Measurements from ENCODE around the gene PPP1R18. TPM values are rescaled to one million over a fixed set of nuclear protein-coding genes. Genes with fewer than 3 reads are reported as not detected.
"Not testable (repeated sequence)": the region's sequence is repeated elsewhere in the genome, so short reads cannot be mapped to it uniquely, and the experiment has no call there.

Gene PPP1R18
- total RNA-seq, 1 donor from 2014 or later = 71.0 TPM

- no peak overlapping the region for H3K27ac Mint-ChIP-seq (ENCODE audit: unreplicated experiment)
- H3K27me3 Mint-ChIP-seq (ENCODE audit: low read depth) = no peaks in the 10 kb centered on the region
- no peak overlapping the region for H3K4me3 Mint-ChIP-seq
- H3K9me3 Mint-ChIP-seq = no peaks in the 10 kb centered on the region
- no peaks in the 10 kb centered on the region for H3K4me1 Mint-ChIP-seq
- no peak for TF ChIP-seq CTCF (conservative IDR thresholded peaks at IDR 0.05)
- DNase-seq (ENCODE audit: low read depth, low spot score) = no peak
- H3K36me3 Mint-ChIP-seq (ENCODE audit: low read depth) = peaks cover 9% of the 10 kb centered on the region
Measured at GRCh38 chr6:30664994-30665767, 21.3 kb downstream of the PPP1R18 start.

GRCh38 chr6:30657922-30658321 lies 28.5 kb downstream of the PPP1R18 start:
- peaks cover 19% of the 10 kb centered on the region for H3K36me3 Mint-ChIP-seq (ENCODE audit: low read depth)
- H3K4me3 Mint-ChIP-seq; H3K27me3 Mint-ChIP-seq (ENCODE audit: low read depth); H3K27ac Mint-ChIP-seq (ENCODE audit: unreplicated experiment); H3K4me1 Mint-ChIP-seq; DNase-seq (ENCODE audit: low read depth, low spot score); H3K9me3 Mint-ChIP-seq: not testable (repeated sequence)

- no peak for TF ChIP-seq CTCF (conservative IDR thresholded peaks at IDR 0.05)
- Mint-ChIP-seq H3K4me3 (no peak overlapping the region), H3K27ac (ENCODE audit: unreplicated experiment) (no peak overlapping the region), H3K9me3 (no peaks in the 10 kb centered on the region), H3K4me1 (no peaks in the 10 kb centered on the region), H3K27me3 (ENCODE audit: low read depth) (no peaks in the 10 kb centered on the region), H3K36me3 (ENCODE audit: low read depth) (peaks cover 19% of the 10 kb centered on the region)
- no peak for DNase-seq (ENCODE audit: low read depth, low spot score)
Measured at GRCh38 chr6:30657454-30657853, 29.0 kb downstream of the PPP1R18 start.

DNA sequence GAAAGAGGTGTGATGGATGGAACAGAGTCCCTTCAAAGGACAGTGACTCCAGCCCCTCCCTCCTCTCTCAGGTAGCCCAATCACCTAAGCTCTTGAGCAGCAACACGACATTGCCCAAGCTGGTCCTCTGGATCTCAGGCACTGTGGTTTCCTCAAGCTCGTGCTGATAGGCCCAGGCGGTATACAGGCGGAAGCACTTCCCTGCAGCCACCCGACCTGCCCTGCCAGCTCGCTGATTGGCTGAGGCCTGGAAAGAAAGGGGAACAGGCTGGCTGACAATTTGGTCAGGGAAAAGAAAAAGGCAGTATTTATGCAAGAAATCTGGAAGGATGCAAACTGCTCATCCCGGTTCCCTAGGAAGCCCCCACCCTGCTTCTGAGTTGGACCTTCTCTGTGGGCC lies 29.9 kb downstream of the PPP1R18 start:
- no peak for TF ChIP-seq CTCF (conservative IDR thresholded peaks at IDR 0.05)
- no peaks in the 10 kb centered on the region for H3K27me3 Mint-ChIP-seq (ENCODE audit: low read depth)
- no peaks in the 10 kb centered on the region for H3K9me3 Mint-ChIP-seq
- DNase-seq (ENCODE audit: low read depth, low spot score) = no peak
- H3K27ac Mint-ChIP-seq (ENCODE audit: unreplicated experiment) = no peak overlapping the region
- no peaks in the 10 kb centered on the region for H3K4me1 Mint-ChIP-seq
- H3K36me3 Mint-ChIP-seq (ENCODE audit: low read depth) = peaks cover 14% of the 10 kb centered on the region
- H3K4me3 Mint-ChIP-seq = no peak overlapping the region

GRCh38 chr6:30655743-30656094 lies 30.7 kb downstream of the PPP1R18 start:
- Mint-ChIP-seq H3K27ac (ENCODE audit: unreplicated experiment) (no peak overlapping the region), H3K36me3 (ENCODE audit: low read depth) (peaks cover 15% of the 10 kb centered on the region), H3K27me3 (ENCODE audit: low read depth) (no peaks in the 10 kb centered on the region), H3K4me3 (no peak overlapping the region), H3K4me1 (no peaks in the 10 kb centered on the region), H3K9me3 (no peaks in the 10 kb centered on the region)
- no peak for TF ChIP-seq CTCF (conservative IDR thresholded peaks at IDR 0.05)
- DNase-seq (ENCODE audit: low read depth, low spot score) = no peak
